Kidney capillary endothelial cell (primary cell): ENCODE results near the gene IFITM10.
"Not testable (repeated sequence)": the region's sequence is repeated elsewhere in the genome, so short reads cannot be mapped to it uniquely, and the experiment has no call there.

Experiments
- DNase-seq: peaks from one replicate; pipeline ENCODE4 v3.0.0-alpha.2; 2018; ENCODE audit warnings: low spot score

The IFITM10 gene

DNA sequence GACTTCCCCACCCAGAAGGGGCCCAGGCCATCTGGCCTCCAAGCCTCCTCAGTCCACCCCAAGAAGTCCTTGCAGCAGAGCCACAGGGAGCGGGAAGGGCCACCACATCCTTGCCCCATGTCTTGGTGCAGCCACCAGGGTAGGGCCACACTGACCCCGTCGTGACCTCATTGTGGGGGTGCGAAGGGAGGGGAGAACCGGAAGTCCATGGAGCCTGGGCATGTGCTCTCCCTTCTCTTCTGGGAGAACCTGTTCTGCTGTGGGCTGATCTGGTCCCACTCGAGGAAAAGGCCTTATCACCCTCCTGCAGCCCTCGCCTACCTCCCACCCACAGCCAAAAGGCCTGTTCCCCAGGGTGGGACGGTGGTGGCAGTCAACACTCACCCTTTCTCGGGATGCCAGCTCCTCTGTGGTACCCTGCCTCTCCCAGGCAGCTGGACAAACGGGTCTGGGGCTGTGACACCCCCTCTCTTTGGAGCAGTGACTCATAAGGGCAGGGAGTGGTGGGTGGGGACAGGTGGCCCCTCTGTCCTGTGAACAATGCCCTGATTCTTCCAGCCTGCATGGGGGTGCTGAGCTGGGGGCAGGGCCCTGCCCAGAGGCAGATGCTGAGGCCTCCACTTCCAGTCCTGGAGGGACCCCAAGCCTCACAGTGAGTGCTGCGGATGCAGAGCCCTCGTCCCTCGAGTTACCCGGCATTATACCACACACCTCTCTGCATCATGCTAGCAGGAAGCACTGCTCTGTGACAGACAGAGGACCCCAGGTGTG is 27.9 kb upstream of the IFITM10 start:
- no peak for DNase-seq

DNA sequence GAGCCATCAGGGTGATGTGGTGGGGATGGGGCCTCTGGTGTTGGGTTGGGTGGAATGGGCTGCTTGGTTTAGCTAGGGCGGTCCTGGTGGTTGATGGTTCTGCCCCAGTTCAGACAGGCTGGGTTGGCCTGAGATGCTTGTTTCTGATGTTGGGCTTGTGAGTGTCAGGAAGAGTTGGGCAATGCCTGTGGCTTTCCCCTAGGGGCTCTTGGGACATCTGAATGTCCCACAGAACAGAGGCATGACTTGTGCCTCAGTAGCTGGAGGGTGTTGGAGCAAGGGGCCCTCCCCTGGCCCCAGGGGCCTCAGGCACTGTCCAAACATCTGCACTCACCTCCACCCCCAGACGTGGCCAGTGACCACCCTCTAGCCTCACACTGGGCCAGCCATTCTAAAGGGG is 27.3 kb upstream of the IFITM10 start:
- DNase-seq: no peak

DNA sequence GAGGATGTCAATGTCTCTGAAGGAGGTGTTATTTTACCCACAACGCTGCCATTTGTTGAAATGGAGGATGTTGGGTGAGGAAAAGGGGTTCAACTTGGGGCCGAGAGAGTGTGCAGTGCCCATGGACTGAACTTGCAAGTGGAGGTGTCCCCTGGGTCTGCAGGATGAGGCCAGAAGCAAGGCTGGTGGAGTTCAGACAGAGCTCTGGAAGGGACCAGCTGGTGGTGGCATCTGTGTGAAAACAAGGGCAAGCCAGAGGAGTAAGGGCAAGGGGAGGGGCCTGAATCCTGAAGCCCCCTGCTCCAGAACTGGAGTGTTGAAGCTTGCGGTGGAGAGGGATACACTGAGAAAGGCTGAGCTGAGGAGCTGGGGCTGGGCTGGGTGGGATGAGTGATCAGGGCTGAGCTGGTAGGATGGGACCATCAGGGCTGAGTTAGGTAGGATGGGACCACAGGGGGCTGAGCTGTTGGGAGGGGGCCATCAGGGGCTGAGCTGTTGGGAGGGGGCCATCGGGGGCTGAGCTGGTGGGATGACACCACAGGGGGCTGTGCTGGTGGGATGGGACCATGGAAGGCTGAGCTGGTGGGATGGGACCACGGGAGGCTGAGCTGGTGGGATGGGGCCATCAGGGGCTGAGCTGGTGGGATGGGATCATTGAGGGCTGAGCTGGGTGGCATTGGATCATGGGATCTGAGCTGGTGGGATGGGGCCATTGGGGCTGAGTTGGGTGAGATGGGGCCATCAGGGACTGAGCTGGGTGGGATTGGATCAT is 26.7 kb upstream of the IFITM10 start:
- no peak for DNase-seq

DNA sequence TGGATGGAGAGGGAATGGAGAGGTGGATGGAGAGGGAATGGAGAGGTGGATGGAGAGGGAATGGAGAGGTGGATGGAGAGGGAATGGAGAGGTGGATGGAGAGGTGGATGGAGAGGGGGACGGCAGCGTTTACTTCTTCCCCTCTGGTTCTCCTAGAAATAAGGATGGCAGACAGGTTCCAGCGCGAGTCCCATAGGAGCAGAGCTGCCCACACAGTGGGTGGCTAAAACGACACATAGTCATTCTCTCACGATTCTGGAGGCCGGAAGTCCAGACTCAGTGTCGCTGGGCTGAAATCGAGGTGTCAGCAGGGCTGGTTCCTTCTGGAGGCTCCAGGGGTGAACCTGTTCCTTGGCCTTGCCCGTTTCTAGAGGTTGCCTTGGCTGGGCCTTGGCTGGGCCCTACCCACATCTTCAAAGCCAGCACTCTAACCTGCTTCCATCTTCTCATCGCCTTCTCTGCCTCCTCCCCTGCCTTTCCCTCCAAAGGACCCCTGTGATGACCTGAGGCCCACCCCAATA is 26.0 kb upstream of the IFITM10 start:
- DNase-seq: no peak

DNA sequence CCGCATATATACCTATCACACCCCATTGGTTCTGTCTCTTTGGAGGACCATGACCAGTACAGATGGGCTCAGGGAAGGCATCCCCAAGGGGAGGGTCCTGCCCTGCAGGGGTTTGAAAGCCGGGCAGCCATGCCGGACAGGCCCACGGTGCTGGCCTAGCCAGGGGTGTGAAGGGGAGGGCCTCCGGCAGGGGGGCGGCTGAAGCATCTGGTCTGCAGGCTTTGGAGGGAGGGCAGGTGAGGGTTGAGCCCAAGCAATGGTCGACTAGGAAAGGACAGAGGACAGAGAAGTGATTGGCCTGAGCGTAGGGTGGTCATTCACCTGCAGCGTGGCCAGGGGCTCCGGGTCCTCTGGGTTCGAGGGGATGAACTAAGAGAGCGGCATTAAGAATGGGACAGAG is 24.5 kb upstream of the IFITM10 start:
- no peak for DNase-seq

DNA sequence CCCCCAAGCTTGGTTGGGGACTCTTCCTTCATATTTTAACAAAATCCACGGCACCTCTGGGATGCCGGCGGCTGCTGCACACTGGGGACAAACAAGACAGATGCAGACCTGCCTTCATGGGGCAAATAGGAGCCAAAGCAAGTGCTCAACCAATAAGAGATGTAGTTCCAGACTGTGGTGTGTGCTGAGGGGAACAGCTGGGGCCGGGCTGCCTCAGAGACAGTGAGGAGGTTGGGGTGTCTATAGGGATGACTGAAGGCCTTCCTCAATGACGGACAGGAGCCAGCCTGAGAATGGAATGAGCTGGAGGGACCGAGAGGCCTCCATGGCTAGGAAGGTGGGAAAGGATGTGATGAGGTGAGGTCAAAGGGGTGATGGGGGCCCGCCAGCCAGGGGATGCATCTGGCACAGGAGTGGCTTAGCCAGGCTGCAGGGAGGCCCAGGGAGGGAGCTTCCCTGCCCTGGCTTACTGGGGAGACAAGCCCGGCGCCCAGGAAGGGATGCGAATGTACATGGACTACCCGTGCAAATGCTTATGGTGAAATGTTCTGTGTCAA is 23.7 kb upstream of the IFITM10 start:
- no peak for DNase-seq

DNA sequence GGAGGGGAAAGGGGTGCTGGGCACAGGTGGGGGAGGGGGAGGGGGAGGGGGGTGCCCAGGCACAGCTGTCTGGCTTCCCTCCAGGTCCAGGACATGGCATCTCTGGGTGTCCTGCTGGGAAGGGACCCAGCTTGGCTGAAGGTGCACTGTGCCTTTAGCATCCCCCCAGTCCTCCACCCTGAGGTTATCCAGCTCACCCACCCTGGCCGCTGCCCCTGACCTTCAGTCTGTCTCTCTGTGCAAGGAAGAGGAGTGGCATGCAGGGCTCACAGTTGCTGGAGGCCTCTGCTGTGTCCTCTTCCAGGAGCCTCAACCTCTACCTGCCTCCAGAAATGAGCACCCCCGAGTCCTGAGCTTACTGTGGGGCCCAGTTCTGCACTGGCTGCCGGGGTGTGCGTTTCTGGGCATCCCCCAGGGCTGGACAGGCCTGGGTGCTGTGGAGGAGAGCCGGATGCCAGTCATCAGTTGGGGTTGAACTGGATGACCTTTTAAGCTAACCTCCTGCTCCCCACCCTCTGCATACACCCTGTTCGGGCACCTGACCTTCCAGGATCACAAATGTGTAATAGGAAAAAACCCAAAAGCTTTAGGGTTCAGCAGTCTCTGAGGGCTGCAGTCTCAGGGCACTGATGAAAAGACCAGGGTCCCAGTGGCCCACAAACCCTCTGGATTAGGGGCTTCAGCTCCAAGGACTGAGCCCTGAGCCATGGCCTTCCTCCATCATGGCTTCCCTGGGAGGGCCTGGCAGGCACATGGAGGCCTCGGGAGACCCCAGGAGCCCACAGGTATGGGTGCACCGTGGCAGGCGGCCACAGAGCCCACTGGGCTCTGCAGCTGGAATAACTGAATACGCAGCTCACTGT is 23.0 kb upstream of the IFITM10 start:
- no peak for DNase-seq

DNA sequence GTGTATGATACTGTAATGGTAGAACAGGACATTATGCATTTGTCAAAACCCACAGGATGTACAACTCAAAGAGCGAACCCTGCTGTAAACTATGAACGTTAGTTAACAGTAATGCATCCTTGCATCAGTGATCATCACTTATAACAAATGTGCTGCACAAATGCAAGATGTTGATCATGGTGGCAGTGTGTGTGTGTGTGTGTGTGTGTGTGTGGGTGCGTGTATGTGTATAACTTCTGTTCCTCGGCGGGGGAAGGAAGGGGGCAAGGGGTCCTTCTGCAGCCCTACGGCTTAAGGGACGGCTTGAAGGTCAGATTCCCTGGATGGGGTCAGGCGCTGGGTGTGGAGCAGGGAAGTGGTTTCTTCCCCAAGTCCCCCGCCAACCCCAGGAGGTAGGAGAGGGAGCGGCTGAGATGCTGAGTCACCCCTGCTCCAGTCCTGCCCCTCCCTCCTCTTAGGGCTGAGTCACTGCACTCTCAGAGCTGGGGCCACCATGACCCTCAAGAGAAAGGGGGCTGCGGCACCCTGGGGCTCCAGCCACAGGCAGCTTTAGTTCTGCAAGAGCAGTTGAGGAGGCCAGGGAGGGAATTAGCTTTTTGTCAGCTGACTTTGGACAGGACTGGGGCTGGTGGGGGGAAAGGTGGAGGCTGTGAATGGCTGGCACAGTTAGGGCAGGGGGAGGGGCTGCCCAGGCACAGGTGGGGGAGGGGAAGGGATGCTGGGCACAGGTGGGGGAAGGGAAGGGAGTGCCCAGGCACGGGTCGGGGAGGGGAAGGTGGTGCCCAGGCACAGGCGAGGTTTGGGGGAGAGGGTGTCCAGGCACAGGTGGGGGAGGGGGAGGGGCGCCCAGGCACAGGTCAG is 22.1 kb upstream of the IFITM10 start:
- peak; percentile 69 for DNase-seq

DNA sequence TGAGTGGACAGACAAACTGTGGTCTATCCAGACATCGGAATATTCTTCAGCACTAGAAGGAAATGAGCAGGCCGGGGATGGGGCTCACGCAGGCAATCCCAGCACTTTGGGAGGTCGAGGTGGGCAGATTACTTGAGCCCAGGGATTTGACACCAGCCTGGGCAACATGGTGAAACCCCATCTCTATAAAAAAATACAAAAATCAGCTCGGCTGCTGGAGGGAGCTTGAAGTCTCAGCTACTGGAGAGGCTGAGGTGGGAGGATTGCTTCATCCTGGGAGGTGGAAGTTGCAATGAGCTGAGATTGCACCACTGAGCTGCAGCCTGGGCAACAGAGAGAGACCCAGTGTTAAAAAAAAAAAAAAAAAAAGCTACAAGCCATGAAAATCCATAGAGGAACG is 21.3 kb upstream of the IFITM10 start:
- DNase-seq: no peak

DNA sequence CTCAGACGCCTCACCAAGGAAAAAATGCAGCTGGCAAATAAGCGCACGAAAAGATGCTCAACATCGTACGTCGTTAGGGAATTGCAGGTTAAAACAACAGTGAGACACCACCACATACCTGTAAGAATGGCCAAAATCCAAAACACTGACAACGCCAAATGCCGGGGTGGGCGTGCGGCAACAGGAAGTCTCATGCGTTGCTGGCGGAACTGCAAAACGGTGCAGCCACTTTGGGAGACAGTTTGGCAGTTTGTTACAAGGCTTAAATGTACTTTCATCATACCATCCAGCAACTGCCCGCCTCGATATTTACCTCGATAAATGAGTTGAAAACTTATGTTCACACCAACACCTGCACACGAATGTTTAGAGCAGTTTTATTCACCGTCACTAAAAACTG is 20.9 kb upstream of the IFITM10 start:
- DNase-seq: no peak

DNA sequence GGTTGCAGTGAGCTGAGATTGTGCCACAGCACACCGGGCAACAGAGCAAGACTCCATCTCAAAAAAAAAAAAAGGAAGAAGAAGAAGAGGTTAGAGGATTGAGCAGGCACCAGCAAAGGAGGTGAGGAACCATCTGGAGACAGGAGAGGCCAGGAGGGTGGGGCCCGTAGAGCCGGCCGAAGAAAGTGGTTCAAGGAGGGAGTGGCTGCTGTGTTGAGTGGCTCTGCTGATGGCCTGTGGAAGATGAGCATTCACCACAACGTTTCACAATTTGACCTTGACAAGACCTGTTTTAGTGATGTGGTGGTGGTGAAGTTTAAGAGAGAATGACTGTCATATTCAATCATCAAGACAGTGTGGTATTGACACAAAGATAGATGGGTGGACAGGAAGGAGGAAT is 20.1 kb upstream of the IFITM10 start:
- no peak for DNase-seq

DNA sequence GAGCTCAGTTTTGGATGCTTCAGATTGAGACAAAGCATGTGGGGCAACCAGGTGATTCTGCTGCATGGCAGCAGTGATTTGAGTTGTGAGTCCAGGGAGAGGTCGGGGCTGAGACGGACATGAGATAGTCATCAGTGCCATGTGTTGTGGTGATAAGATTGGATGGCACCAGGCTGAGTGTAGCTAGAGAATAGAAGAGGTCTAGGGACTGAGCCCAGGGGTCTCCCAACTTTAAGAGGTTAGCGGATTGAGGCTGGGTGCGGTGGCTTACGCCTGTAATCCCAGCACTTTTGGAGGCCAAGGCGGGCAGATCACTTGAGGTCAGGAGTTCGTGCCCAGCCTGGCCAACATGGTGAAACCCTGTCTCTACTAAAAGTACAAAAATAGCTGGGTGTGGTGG is 19.7 kb upstream of the IFITM10 start:
- no peak for DNase-seq

DNA sequence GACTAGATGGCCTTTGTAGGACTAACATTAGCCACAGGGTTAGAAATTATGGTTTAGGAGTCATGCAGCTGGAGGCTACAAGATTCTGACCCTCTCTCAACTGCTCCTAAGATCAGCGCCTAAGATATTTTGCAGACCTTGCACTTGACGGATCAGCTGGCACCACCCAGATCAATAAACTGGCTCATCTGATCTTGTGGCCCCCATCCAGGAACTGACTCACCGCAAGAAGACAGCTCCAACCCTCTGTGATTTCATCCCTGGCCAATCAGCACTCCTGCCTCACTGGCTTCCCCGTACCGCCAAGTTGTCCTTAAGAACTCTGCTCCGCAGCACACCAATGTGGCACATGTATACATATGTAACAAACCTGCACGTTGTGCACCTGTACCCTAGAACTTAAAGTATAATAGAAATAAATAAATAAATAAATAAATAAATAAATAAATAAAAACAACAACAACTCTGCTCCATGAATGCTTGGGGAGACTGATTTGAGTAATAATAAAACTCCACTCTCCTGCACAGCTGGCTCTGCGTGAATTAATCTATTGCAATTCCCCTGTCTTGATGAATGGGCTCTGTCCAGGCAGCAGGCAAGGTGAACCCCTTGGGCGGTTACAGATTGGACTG is 19.0 kb upstream of the IFITM10 start:
- DNase-seq: not testable (repeated sequence)

DNA sequence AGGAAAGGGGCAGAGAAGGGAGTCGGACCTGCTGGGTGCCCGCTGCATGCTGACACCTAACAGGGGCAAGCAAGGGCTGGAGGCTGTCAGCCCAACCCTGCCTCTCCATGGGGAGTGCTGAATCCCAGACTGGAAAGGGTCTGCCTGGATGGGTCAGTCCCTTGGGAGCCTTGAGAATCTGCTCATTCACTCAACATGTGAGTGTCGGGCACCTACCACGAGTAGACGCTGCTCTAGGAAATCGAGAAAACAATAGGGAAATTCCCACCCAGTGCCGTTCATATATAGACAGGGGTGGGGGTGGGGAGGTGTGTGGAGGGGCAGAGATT is 17.7 kb upstream of the IFITM10 start:
- no peak for DNase-seq

DNA sequence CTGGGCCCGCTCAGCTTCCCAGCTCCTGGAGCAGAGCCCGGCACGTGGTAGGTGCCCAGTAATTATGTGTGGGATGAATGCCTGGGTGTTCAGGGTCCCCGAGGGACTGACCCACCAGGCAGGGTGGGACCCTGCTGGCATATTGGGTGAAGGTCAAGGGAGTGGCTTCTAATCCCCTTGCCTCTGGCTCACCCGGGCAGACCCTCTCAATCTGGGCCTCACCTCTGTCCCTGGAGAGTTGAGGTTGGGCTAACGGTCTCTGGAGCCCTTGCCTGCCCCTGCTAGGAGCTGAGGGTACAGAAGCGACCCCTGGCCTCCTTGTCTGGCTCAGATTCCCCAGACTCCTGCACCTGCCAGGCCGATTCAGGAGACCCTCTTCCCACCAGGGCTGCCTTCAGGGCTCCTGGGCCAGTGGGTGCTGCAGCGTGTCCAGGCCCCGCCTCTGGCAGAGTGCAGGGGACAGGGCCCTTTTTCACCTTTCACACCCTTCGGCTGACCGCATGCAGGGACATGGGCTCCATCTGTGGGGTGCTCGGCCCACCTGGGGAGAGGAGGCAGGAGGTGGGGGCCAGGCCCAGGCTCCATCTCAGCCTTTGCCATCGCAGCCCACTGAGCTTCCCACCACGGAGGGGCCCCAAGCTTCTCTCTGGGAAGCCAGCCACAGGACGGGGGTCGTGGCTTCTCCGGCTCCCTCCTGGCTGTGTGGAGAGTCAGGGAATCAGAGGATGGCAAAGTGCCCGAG is 17.2 kb upstream of the IFITM10 start:
- no peak for DNase-seq

DNA sequence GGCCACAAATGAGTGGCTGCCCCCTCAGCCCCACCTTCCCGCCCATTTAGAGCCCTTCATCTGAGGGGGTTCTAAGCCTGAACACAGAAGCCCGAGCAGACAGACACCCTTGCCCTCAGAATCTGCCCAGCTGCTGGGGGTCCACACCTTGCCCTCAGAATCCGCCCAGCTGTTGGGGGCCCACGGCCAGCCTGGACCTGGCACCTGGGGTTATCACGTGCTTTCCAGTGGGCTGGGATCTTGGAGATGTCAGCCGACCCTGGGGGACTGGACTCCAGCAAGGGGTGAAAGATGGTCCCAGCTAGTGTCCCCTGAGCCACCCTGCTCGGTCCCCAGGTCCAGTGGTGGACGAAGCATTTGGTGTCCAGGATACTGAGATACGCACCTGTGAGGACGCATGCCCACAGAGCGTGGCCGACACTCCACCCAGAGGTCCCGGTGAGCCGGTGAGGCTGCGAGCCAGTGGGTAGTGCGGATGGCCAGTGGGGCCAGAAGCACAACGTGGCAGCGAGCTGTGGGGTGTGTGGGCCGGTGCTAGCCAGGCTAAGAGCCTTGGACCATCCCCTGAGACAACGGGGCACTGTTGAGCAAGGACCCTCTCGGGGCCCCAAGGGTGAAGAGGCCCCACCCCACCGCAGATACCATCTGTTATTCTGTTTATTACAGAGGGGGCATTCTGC is 16.5 kb upstream of the IFITM10 start:
- no peak for DNase-seq

DNA sequence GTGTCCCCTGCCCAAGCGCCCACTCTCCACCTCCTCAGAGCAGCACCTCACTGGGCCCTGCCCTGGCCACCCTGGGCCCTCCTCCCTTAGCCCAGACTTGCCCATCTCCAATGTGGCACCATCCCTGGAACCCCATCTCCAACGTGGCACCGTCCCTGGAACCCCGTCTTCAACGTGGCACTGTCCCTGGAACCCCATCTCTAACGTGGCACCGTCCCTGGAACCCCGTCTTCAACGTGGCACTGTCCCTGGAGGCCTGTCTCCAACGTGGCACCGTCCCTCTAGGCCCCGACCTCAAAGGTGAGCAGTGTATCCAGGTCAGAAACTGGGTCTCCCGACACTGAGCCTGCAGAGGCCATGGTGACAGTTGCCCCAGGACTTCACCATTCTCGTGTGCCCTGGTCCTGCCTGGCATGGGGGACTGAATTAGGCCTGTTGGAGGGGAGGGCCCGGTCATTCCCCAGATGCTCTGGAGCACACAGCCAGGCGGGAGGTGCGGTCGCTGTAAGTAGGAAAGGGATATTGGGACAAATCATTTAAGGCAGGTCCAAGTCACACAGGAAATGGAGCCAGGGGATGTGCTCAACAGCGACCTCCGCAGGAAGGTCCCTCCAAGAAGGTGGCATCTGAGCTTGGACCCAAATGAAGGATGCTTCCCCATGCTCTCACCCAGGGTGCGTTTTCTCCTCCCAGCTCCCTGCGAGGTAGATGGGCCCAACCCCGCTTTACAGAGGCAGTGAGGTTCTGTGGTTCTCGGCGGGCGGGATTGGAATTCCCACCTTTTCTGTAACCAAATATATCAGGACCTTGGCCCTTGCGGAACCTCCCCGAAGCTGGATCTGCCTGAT is 15.7 kb upstream of the IFITM10 start:
- DNase-seq: no peak

DNA sequence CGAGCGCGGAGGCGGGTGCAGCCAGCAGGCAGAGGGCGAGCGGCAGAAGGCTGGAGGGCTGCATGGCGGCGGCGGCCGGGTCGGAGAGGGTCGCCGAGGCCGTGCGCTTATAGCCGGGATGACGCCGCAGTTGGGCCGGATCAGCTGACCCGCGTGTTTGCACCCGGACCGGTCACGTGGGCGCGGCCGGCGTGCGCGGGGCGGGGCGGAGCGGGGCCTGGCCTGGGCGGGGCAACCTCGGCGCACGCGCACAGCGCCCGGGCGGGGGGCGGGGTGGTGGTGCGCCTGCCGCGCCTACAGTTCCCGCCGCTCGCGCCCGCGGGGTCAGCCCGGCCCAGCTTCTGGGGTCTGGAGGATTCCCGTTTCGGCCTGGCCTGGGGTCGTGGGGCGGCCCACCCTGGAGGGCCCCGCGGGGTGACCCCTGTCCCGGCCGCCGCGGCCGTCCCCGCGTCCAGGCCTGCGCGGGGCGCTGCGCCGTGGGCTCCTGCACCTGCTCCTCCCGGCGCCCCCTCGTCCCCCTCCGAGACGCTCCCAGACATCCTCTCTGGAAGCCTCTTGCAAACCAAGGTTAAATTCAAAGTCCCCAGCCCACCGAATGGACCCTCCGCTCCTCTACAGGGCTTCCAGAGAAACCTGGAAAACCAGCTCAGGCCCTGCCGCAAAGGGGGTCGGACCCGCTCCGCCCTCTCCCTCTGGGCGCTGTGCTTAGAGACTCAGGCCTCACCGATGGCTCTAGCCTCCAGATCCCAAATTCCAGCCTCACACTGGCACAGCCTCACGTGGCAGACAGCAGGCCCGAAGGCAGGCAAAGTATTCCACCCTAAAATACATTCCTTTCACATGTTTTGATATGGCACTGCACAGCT is 13.6 kb upstream of the IFITM10 start, which contains the start of gene CTSD:
Gene CTSD, minus strand, starts transcription at position 132 of the 866 bp plus-strand sequence. Its CDS starts 68 bp downstream, at position 64.
- peak; percentile 78 for DNase-seq
